ENCODE data around the gene SRP19. TPM values are rescaled to one million over a fixed set of nuclear protein-coding genes. Genes with fewer than 3 reads are reported as not detected.

The SRP19 gene
- total and polyA plus RNA-seq, 9 of the 15 experiments (the other 6 are each of a cell fraction or from before 2014, with no cell fraction given): 52.3 to 357 (median 146) TPM

DNA sequence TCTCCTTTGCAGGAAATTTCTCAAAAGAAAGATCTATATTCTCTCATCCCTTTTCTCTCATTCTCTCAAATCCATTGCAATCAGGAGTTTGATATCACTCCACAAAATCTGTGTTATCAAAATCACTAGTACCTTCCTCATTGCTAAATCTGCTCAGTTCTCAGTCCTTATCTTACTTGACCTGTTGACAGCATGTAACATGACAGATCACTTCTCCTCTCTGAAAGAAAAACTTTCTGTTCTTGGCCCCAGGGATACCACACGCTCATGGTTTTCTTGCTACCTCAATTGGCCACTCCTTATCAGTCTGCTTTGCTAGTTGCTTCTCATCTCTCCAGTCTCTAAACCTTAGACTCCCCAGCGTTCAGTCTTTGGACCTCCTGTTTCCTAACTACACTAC is 22.1 kb downstream of the SRP19 start (continued):
- TF ChIP-seq, protein P1, sequence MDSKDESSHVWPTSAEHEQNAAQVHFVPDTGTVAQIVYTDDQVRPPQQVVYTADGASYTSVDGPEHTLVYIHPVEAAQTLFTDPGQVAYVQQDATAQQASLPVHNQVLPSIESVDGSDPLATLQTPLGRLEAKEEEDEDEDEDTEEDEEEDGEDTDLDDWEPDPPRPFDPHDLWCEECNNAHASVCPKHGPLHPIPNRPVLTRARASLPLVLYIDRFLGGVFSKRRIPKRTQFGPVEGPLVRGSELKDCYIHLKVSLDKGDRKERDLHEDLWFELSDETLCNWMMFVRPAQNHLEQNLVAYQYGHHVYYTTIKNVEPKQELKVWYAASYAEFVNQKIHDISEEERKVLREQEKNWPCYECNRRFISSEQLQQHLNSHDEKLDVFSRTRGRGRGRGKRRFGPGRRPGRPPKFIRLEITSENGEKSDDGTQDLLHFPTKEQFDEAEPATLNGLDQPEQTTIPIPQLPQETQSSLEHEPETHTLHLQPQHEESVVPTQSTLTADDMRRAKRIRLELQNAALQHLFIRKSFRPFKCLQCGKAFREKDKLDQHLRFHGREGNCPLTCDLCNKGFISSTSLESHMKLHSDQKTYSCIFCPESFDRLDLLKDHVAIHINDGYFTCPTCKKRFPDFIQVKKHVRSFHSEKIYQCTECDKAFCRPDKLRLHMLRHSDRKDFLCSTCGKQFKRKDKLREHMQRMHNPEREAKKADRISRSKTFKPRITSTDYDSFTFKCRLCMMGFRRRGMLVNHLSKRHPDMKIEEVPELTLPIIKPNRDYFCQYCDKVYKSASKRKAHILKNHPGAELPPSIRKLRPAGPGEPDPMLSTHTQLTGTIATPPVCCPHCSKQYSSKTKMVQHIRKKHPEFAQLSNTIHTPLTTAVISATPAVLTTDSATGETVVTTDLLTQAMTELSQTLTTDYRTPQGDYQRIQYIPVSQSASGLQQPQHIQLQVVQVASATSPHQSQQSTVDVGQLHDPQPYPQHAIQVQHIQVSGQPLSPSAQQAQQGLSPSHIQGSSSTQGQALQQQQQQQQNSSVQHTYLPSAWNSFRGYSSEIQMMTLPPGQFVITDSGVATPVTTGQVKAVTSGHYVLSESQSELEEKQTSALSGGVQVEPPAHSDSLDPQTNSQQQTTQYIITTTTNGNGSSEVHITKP (IDR thresholded peaks at IDR 0.05; ENCODE audit: partially characterized antibody): no peak
- TF ChIP-seq, protein P2, sequence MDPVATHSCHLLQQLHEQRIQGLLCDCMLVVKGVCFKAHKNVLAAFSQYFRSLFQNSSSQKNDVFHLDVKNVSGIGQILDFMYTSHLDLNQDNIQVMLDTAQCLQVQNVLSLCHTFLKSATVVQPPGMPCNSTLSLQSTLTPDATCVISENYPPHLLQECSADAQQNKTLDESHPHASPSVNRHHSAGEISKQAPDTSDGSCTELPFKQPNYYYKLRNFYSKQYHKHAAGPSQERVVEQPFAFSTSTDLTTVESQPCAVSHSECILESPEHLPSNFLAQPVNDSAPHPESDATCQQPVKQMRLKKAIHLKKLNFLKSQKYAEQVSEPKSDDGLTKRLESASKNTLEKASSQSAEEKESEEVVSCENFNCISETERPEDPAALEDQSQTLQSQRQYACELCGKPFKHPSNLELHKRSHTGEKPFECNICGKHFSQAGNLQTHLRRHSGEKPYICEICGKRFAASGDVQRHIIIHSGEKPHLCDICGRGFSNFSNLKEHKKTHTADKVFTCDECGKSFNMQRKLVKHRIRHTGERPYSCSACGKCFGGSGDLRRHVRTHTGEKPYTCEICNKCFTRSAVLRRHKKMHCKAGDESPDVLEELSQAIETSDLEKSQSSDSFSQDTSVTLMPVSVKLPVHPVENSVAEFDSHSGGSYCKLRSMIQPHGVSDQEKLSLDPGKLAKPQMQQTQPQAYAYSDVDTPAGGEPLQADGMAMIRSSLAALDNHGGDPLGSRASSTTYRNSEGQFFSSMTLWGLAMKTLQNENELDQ (CRISPR knock-in tag; IDR thresholded peaks at IDR 0.05; ENCODE audit: borderline replicate concordance): no peak
- TF ChIP-seq U2AF1 (optimal IDR thresholded peaks at IDR 0.05; ENCODE audit: low read depth, low read length) (no peak), TSC22D4 (tag; IDR thresholded peaks at IDR 0.05) (no peak), HDAC2 (IDR thresholded peaks at IDR 0.05) (peak; percentile 95), NFE2L1 (tag; IDR thresholded peaks at IDR 0.05; ENCODE audit: borderline replicate concordance, low read depth) (no peak), NCOR1 (IDR thresholded peaks at IDR 0.05) (0 out of 2 replicates have a peak, but pooled peaks have one; percentile 10), CREM (IDR thresholded peaks at IDR 0.05; ENCODE audit: low read depth) (no peak), RAD21 (CRISPR knock-in tag; conservative IDR thresholded peaks at IDR 0.05 in 1 of 2, IDR thresholded peaks at IDR 0.05 in 1 of 2) (no peak)
- TF ChIP-seq, protein P3, sequence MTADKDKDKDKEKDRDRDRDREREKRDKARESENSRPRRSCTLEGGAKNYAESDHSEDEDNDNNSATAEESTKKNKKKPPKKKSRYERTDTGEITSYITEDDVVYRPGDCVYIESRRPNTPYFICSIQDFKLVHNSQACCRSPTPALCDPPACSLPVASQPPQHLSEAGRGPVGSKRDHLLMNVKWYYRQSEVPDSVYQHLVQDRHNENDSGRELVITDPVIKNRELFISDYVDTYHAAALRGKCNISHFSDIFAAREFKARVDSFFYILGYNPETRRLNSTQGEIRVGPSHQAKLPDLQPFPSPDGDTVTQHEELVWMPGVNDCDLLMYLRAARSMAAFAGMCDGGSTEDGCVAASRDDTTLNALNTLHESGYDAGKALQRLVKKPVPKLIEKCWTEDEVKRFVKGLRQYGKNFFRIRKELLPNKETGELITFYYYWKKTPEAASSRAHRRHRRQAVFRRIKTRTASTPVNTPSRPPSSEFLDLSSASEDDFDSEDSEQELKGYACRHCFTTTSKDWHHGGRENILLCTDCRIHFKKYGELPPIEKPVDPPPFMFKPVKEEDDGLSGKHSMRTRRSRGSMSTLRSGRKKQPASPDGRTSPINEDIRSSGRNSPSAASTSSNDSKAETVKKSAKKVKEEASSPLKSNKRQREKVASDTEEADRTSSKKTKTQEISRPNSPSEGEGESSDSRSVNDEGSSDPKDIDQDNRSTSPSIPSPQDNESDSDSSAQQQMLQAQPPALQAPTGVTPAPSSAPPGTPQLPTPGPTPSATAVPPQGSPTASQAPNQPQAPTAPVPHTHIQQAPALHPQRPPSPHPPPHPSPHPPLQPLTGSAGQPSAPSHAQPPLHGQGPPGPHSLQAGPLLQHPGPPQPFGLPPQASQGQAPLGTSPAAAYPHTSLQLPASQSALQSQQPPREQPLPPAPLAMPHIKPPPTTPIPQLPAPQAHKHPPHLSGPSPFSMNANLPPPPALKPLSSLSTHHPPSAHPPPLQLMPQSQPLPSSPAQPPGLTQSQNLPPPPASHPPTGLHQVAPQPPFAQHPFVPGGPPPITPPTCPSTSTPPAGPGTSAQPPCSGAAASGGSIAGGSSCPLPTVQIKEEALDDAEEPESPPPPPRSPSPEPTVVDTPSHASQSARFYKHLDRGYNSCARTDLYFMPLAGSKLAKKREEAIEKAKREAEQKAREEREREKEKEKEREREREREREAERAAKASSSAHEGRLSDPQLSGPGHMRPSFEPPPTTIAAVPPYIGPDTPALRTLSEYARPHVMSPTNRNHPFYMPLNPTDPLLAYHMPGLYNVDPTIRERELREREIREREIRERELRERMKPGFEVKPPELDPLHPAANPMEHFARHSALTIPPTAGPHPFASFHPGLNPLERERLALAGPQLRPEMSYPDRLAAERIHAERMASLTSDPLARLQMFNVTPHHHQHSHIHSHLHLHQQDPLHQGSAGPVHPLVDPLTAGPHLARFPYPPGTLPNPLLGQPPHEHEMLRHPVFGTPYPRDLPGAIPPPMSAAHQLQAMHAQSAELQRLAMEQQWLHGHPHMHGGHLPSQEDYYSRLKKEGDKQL (CRISPR knock-in tag; IDR thresholded peaks at IDR 0.05; ENCODE audit: borderline replicate concordance): no peak
- TF ChIP-seq, protein P4, sequence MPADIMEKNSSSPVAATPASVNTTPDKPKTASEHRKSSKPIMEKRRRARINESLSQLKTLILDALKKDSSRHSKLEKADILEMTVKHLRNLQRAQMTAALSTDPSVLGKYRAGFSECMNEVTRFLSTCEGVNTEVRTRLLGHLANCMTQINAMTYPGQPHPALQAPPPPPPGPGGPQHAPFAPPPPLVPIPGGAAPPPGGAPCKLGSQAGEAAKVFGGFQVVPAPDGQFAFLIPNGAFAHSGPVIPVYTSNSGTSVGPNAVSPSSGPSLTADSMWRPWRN (IDR thresholded peaks at IDR 0.05; ENCODE audit: low read depth): peak; percentile 70
- TF ChIP-seq, protein P5, sequence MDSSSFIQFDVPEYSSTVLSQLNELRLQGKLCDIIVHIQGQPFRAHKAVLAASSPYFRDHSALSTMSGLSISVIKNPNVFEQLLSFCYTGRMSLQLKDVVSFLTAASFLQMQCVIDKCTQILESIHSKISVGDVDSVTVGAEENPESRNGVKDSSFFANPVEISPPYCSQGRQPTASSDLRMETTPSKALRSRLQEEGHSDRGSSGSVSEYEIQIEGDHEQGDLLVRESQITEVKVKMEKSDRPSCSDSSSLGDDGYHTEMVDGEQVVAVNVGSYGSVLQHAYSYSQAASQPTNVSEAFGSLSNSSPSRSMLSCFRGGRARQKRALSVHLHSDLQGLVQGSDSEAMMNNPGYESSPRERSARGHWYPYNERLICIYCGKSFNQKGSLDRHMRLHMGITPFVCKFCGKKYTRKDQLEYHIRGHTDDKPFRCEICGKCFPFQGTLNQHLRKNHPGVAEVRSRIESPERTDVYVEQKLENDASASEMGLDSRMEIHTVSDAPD (CRISPR knock-in tag; IDR thresholded peaks at IDR 0.05): no peak
- TF ChIP-seq, protein P6, sequence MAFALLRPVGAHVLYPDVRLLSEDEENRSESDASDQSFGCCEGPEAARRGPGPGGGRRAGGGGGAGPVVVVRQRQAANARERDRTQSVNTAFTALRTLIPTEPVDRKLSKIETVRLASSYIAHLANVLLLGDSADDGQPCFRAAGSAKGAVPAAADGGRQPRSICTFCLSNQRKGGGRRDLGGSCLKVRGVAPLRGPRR (CRISPR knock-in tag; IDR thresholded peaks at IDR 0.05): no peak
